NCI-H2029 treated with DMSO at 0.1 percent for 48 hours (cell line): ENCODE results near the gene ATP8B1.
"Not testable (repeated sequence)": the region's sequence is repeated elsewhere in the genome, so short reads cannot be mapped to it uniquely, and the experiment has no call there.

Source experiments
- DNase-seq: peaks from one replicate; lab custom pipeline; 2025; lab: John Stamatoyannopoulos, UW

The ATP8B1 gene

DNA sequence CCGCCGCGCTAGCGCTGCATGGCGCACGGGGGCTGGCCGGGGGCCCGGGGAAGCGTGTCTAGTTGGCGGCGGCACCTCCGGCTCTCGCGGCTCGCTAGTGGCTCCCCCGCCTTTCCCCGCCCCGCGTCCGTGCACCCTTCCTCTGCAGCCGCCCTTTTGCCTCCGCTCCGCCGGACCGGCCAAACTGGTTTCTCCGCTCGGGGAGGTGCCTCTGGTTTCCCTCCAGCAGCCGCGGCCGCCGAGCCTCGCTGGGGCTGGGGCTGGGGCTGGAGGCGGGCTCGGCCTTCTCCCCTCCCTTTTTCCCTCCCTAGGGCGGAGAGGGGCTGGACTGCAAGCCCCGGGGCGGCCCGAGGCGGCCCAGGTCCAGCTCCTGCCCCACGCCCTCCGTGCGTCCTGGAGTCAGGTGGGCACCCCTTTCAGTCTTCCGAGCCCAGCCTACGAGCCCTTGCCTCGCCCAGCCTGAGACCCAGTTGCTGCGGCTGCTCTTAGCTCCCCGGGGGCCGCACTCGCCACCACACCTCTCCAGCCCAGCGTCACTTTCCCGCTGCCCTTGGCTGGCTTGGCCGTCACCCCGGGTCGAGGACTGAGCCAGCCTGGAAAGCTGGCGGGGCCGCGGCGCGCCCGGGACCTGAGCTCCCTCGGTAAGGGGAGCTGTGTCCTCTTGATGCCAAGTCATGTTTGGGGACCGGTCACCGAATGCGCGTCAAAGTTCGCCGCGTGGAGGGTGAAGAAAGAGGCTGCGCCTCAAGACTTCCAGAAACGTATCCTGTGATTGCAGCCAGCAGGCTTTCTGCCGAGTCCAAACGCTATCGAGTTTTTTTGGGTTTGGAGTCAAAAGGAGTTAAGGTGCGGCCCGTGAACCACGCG, at the start of gene ATP8B1:
TSS of gene ATP8B1 (minus strand) at position 213 of the 867 bp plus-strand sequence. CDS start 71,508 bp downstream, outside the sequence.
- peak; percentile 64 for DNase-seq

DNA sequence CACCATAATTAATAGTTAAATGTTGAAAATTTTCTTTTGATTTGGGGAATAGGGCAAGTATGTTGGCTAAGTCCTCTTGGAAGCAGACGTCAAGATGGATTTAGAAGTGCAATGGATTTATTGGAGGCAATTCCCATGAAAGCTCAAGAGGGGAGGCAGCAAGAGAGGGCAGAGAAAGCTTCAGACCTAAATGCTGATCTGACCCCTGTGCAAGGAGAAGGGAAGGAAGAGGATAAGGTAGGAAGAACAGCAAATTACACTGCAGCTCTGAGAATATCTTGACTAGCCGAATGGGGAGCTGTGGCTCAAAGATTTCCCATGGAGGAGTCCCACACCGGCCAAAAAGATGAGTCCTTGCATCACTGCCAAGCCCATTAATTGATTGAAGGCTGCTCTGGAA, 46.9 kb upstream of the ATP8B1 start:
- DNase-seq: no peak

DNA sequence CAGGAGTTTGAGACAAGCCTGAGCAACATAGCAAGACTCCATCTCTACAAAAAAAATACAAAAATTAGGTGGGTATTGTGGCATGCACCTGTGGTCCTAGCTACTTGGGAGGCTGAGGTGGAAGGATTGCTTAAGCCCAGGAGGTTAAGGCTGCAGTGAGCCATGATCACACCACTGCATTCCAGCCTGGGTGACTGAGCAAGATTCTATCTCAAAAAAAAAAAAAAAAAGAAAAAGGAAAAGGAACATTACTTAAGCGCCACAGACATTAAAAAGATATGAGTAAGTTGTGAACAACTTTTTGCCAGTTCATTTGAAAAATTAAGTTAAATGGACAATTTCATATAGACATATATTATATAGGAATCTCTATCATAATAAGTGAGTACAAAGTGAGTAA, 45.3 kb upstream of the ATP8B1 start:
- not testable (repeated sequence) for DNase-seq

DNA sequence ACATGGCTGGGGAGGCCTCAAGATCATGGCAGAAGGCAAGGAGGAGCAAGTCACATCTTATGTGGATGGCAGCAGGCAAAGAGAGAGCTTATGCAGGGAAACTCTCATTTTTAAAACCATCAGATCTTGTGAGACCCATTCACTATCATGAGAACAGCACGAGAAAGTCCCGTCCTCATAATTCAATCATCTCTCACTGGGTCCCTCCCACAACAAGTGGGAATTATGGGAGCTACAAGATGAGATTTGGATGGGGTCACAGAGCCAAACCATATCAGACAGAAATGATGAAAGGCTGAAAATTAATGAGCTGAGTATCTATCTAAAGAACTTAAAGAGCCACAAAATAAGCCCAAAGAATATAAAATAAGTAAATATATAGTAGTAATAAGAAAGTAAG, 44.3 kb upstream of the ATP8B1 start:
- not testable (repeated sequence) for DNase-seq

DNA sequence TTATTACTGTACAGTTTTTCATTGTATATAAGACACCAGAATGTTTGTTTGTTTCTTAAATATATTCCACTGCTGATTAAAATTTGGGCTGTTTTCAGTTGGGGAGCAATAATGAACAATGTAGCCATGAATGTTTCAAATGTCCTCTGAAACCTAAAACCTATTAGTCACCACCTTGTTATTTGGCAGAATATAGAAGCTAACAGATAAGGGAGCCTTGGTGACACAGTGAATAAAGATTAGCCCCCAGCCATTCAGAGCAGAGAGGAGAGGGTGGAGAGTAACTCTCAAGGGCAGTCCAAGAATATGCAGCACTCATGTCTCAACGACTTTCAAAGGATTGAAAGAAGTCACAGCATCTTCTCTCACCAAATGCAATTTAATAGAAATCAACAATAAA, 43.1 kb upstream of the ATP8B1 start:
- no peak for DNase-seq

DNA sequence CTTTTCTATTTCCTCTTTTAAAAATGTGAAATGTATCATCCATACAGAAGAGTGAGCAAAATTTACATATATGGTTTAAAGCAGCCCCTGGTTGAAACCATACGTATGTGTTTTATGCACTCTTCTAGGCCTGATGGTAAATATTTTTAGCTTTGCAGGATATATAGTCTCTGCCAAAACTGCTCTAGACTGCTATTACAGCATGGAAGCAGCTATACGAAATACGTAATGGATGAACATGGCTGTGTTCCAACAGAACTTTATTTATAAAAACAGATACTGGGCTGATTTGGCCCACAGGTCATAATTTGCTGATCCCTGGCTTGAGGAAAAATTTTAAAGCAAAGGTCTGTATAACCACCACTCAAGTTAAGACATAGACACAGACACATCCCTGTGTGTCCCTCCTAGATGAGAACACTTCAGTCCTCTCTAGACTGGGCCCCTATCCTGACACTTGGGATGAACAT, 42.5 kb upstream of the ATP8B1 start:
- no peak for DNase-seq

DNA sequence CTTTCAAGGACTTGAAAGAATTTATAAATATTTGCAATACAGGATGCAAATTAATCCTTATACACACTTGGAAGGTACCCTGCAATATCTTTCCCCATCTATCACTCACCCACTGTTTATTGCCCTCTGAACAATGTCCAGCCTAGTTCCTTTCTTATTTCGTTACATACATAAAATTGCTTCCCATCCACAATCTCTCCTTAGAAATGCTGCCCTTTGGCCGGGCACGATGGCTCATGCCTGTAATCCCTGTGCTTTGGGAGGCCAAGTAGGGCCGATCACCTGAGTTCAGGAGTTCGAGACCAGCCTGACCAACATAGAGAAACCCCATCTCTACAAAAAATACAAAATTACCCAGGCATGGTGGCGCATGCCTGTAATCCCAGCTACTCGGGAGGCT, 41.2 kb upstream of the ATP8B1 start:
- DNase-seq: no peak

DNA sequence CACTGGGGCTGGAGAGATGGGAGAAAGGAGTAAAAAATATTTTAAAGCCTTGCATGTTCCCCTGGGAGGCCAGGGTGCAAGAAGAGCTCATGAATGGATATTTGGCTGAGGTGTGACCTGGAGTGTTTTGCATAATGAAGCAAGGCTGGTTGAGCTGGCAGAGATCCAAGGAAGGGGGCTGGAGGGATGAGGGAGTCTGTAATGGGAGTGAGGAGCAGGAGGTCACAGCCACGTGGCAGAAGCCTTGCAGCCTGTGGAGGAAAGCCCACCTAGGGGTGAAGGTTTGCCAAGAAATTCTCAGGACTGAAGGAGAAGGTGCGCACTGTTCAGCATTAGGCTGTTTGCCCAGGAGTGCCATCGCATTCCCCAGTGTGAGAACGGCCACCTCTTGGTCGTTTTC, 40.3 kb upstream of the ATP8B1 start:
- DNase-seq: no peak

DNA sequence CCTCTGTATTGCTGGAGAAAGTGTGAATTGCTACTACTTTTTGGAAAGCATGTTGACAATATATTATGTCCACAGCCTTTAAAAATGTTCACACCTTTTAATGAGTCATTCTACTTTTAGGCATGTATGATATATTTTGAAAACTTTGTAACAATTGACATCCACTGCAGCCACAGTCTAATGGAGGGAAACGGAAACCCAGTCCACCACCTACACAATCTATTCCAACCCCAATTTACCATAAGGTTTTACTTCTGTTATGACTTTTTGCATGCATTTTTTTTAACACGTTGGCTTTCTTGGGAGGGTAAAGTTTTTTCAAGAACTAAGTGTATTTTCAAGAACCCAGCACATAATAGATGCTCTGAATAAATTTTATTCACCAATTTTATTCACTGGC, 38.5 kb upstream of the ATP8B1 start:
- no peak for DNase-seq

DNA sequence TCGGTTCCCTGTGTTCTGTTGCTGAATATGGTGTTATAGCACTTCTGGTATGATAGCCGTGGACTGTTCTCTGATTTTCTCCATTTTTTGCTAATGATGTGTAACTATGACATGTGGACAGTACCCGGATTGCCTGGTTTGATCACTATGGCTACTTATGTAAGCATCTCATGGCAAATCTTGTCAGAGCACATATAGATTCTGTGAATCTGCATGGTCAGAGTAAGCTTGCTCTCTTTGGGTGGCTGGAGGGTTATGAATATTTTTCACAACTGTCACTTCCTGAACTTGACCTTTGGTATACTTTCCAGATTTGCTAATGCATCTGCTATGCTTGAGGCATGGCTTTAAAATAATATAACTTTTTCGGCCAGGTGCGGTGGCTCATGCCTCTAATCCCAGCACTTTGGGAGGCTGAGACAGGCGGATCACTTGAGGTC, 36.8 kb upstream of the ATP8B1 start:
- DNase-seq: no peak

DNA sequence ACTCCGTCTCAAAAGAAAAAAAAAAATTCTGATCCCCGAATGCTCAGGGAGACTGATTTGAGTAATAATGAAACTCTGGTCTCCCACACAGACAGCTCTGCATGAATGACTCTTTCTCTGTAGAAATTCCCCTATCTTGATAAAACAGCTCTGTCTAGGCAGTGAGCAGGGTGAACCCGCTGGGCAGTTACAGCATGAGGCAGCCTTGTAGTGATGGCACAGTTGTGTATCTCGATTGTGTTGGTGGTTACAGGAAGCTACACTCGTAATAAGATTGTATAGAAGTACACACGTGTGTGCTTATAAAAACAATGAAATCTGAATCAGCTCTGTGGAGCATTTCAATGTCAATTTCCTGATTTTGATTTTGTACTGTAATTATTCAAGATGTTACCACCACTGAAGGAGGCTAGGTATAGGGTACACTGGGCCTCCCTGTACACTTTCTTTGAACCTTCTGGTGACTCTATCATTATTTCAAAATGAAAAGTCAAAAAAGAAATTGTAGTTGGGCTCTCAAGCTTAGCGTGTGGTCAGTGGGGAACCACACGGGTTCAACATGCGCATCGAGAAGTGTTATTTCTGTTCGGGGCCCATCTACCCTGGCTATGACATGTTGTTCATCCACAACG, 34.9 kb upstream of the ATP8B1 start:
- DNase-seq: no peak

DNA sequence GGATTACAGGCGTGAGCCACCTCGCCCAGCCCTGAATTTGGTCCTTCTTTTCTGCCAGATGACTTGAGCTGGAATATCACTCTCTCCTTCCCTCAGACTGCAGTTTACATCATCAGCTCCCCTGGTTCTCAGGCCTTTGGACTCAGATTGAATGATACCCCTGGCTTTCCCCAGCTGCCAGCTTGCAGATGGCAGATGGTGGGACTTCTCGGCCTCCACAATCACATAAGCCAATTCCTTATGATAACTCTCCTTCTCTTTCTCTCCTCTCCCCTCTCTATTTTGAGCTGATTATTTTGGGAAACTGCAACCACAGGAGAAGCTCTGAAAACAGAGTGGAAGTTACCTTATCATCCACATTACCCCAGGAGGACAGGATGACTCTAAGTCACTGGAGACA, 33.4 kb upstream of the ATP8B1 start:
- DNase-seq: no peak

DNA sequence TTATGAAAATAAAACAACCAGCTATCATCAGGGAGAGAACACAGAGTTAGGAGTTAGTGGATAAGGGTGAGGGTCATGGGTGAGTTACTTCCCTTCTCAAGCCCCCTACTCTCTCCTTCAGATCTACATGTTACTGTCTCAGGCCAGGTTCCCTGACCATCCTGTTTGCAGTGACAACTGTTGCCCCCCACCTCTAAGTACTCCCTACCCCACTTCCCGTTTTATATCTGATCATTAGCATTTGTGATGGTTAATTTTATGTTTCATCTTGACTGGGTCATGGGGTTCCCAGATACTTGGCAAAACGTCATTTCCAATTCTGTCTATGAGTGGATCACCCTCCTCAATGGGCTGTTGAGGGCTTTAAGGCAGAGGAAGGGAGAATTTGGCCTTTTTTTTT, 32.8 kb upstream of the ATP8B1 start:
- DNase-seq: no peak

DNA sequence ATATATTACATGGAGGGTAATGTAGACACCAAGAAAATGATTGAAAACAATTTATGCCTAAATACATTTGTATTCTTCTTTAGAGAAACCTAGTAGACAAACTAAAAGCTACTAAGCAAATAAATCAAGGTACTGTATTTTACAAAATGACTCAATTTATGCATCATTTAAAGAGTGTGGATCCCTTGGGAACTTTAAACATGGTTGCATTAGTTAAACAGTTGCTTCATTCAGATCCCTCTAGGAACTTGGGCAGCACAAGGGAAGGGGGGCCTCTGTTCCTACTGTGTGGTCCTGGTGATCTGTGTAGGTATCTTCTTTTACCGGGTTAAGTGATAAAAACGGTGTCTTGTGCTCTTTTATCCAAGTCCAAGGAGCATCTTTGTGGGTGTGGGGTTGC, 31.5 kb upstream of the ATP8B1 start:
- no peak for DNase-seq

DNA sequence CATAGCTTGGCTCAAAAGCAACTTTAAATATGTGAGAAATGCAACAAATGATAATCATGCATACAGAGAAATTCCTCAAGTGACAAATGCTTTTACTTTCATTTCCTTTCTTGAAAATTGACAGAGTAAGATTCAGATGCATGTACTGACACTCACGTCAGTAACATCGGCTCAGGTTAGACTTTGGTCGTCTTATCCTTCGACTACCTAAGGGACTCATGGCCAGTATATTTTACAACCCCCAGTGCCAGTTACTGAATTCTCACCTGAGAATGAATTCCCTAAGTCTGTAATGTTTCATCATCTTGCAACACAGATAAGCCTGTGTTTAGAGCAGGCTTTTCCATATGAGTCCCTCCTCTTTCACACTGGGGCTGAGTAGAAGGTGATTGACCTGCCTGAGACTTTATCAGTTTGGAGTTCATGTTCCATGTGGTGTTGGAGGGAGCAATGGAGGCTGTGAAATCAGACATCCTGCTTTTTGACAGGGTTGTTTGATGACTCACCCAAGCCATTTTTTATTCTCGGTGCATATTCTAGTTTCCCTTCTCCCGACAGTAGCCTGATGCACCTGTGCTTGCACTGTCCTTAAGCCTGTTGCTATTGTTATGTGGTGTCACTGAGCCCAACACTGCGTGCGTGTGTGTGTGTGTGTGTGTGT, 30.5 kb upstream of the ATP8B1 start:
- no peak for DNase-seq

DNA sequence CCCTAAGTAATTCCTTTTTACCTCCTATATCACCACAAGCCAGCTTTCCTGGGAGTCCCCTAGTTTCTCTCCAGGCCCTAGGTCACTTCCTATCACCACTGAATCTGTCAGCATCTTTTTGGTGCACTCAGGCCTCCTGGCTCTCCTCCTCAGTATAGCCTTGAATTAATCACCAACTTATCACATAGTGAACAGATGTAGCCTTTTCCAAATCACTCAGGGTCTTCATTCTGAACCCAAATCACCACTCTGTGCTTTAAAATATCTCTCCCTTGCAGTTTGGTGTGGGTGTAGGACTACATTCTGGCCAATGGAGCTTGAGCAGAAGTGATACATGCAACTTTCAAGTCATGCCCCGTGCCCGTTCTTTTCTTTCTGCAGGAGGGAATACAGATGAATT, 29.6 kb upstream of the ATP8B1 start:
- no peak for DNase-seq

DNA sequence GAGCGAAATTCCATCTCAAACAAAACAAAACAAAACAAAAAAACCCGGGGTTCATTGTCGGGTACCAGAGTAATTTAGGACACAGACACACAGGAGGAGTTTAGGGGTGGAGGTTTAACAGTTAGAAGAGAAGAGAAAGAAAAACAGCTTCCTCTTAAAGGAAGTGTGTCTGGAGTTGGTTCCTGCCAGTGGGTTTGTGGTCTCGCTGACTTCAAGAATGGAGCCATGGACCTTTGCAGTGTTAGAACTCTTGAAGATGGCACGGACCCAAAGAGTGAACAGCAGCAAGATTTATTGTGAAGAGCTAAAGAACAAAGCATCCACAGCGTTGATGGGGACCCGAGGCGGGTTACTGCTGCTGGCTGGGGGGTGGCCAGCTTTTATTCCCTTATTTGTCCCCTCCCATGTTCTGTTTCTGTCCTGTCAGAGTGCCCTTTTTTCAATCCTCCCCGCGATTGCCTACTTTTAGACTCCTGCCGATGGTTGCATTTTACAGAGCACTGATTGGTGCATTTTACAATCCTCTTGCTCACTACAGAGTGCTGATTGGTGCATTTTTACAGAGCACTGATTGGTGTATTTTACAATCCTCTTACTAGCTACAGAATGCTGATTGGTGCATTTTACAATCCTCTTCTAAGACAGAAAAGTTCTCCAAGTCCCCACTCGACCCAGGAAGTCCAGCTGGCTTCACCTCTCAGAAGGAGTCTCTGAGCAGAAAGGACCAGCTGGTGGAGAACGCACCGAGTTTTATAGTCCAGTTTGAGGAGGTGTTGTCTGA, 28.7 kb upstream of the ATP8B1 start:
- DNase-seq: no peak

DNA sequence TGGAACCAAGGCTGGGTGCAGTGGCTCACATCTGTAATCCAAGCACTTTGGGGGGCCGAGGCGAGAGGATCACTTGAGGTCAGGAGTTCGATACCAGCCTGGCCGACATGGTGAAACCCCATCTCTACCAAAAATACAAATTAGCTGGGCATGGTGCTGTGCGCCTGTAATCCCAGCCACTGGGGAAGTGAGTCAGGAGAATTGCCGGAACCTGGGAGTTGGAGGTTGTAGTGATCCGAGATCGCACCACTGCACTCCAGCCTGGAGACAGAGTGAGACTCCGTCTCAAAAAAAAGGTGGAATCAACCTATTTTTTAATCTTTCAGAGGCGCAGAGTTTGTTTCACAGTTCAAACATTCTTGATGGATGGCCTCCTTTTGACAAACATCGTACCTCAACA, 24.5 kb upstream of the ATP8B1 start:
- DNase-seq: no peak

DNA sequence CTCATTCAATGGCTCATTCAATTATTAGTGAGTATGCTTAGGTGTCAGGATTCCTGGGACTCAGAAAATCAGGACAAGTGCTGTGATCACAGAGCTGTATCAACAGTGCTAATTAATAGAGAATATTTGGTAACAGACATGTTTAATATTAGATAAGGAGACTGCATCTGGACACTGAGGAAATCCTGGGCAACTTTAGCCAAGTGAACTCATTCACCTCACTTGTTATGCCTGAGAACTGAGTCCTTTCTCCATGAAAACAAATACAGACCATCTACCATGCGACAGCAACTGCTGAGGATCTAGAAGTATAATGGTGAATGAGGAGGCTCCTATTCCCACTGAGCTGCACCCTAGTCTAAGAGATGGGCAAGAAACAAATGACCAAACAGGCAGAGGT, 23.1 kb upstream of the ATP8B1 start:
- no peak for DNase-seq

DNA sequence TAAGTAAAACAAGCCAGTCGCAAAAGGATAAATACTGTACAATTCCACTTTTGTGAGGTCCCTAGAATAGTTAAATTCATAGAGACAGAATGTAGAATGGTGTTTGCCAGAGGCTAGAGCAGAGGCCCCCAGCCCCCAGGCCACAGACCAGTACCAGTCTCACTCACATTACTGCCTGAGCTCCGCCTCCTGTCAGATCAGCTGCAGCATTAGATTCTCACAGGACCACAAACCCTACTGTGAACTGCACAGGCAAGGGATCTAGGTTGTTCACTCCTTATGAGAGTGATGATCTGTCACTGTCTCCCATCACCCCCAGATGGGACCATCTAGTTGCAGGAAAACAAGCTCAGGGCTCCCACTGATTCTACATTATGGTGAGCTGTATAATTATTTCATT, 17.5 kb upstream of the ATP8B1 start:
- DNase-seq: not testable (repeated sequence)

DNA sequence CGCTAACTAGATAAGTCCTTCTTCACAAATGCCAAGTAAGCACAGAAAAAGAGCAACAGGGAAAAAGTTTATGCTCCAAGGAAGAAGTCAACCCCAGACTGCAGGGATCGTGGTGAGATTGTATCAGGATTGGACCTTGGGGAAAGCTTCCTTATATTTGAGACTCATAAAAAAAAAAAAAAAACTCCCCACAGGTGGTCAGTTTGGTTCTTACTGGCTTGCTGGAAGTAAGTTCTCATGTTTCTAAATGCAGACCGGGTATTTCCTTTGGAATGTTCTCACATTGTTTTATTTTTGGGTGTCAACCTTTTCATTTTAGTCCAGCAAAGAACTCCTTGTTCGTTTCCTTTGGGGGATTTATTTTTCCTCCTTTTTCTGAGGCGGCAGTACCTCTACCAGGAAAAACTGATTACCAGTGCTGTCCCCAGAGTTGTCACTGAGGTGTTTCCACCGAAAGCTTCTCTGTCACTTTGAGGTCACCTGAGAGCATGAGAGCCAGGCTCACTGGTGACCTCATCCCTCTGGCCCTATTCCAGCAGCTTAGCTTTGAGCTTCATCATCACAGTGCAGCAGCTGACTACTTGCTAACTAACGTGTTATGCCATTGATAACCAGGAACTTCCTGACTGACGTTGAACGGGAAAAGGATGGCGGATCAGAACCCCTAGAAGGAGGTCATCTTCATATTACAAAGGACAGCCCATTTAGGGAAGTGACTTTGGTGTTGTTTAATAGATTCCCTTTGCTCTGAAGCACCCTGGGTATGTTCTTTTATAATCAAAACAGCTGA, 16.8 kb upstream of the ATP8B1 start:
- DNase-seq: peak; percentile 80
